GM21528 (cell line): ENCODE measurements around the gene ZNF200.
"Not testable (repeated sequence)": the region's sequence is repeated elsewhere in the genome, so short reads cannot be mapped to it uniquely, and the experiment has no call there.

Experiments used
- ATAC-seq: cut with Tn5 transposase; IDR thresholded peaks from one replicate; pipeline ENCODE4 v1.9.1; 2021; ENCODE audit warnings: mild to moderate bottlenecking, moderate library complexity; ENCODE audit not compliant: unreplicated experiment, low FRiP score

The ZNF200 gene

GRCh38 chr16:3205939-3206338 is 29.0 kb downstream of the ZNF200 start:
- ATAC-seq, result not testable (repeated sequence)

GRCh38 chr16:3202903-3203539 is 31.9 kb downstream of the ZNF200 start:
- ATAC-seq, result no peak

GRCh38 chr16:3198334-3199072 is 36.5 kb downstream of the ZNF200 start:
- ATAC-seq, result no peak

GRCh38 chr16:3197694-3198333 is 37.1 kb downstream of the ZNF200 start:
- ATAC-seq, result not testable (repeated sequence)

- no peak for ATAC-seq
These were observed 39.0 kb downstream of the ZNF200 start for GRCh38 chr16:3195975-3196374.

GRCh38 chr16:3194792-3195191 is 40.2 kb downstream of the ZNF200 start:
- no peak for ATAC-seq

- no peak for ATAC-seq
These were observed 41.4 kb downstream of the ZNF200 start for GRCh38 chr16:3193221-3194212.

- no peak for ATAC-seq
These were observed 42.4 kb downstream of the ZNF200 start for GRCh38 chr16:3192476-3193019.

GRCh38 chr16:3190949-3191353 is 44.0 kb downstream of the ZNF200 start:
- no peak for ATAC-seq

- no peak for ATAC-seq
These were observed 45.1 kb downstream of the ZNF200 start for GRCh38 chr16:3189869-3190268.

GRCh38 chr16:3188925-3189825 is 45.8 kb downstream of the ZNF200 start:
- ATAC-seq, result no peak

- ATAC-seq, result no peak
These were observed 46.4 kb downstream of the ZNF200 start for GRCh38 chr16:3188675-3188924.

GRCh38 chr16:3187798-3188674 is 46.9 kb downstream of the ZNF200 start, which contains the start of gene OR1F1:
OR1F1 (plus strand) TSS chr16:3188204.
- ATAC-seq, result no peak

- no peak for ATAC-seq
These were observed 47.8 kb downstream of the ZNF200 start for GRCh38 chr16:3186946-3187690.

GRCh38 chr16:3183445-3184139 is 51.4 kb downstream of the ZNF200 start:
- no peak for ATAC-seq

- no peak for ATAC-seq
These were observed 52.1 kb downstream of the ZNF200 start for GRCh38 chr16:3182608-3183444.
